ENCODE measurements around the gene PARP9.
A peak's percentile ranks its signal among the peaks of the same experiment; 100 is the strongest.

The PARP9 gene

DNA sequence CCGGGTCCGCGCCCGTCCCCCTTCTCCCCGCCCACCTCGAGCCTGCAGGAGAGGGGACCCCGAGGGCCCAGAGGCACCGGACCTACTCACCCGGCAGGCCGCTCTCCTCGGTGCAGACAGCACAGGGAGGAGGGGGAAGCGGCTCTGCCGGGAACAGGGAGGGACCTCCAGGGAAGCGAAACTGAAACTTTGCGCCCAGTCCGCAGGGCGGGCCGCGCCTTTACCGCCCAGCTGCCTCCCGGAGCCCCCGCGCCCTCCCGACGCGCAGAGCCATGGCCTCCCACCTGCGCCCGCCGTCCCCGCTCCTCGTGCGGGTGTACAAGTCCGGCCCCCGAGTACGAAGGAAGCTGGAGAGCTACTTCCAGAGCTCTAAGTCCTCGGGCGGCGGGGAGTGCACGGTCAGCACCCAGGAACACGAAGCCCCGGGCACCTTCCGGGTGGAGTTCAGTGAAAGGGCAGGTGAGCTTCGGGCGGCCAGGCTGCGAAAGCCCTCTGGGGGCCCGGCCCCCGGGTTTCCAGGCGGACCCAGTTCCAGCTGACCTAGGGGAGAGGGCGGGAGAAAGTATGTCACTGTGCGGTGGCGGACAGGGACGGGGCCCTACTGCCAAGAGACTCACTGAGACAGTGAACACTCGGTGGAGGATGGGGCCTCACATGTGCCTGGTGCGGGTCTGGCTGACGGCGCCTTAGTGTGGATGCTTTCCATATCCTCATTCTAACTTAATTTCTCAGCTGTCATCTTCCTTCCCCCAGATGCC is at the start of gene PARP9, which contains the start of gene DTX3L:
TSS of gene PARP9 (minus strand) at position 146 of the 758 bp plus-strand sequence. CDS start 4,680 bp downstream, outside the sequence.
TSS of gene DTX3L (plus strand) at position 184 of the 758 bp plus-strand sequence. CDS start at position 273, 89 bp downstream.
- peak; percentile 78 for DNase-seq

DNA sequence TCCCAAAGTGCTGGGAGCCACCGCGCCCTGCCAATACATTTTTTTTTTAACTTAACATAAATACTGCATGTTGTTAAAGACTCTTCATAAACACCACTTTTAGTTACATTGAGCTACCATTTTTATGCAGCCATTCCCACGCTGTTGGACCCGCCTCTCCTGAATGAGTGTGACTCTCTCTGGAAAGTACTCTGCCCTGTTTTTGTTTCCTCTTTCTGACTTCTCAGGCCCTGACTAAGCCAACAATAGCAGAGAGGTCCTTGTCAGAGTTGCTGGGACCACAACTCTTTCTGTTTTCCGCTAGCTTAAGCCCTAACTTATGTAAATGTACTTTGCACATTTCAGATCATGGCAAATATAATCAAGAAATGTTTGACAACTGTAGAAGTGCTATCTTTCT is 48.6 kb upstream of the PARP9 start:
- no peak for DNase-seq

DNA sequence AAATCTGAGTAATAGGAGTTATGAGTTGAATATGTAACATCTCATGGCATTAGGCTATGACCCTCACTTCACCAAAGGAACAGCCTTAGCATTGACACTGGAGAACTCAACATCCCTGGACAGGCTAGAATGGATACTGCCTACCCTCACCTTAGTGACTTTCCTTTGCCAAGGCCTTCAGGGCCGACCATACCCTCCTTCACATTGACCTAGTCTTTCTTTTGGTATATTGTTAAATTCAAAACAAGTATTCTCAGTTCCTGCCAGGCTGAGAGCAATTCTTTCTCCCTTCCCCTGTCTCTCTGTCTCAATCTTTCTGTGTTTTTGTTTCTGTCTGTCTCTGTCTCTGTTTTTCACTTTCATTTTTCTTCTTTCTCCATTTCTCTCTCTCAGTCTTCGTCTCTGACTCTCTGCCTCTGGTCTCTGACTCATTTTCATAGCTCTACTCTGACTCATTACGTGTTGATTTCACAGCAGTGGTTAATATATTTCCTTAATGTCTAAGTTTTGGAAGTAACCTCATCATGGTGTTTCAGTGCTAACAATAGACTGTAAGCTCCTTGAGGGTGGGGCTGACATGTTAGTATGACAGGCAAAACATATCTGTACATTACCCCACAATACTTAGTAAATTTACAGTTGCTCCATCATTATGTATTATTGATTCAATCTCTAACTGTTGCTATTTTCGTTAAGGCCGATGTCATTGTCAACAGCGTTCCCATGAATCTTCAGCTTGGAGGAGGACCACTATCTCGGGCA is 45.9 kb upstream of the PARP9 start:
- DNase-seq = no peak

DNA sequence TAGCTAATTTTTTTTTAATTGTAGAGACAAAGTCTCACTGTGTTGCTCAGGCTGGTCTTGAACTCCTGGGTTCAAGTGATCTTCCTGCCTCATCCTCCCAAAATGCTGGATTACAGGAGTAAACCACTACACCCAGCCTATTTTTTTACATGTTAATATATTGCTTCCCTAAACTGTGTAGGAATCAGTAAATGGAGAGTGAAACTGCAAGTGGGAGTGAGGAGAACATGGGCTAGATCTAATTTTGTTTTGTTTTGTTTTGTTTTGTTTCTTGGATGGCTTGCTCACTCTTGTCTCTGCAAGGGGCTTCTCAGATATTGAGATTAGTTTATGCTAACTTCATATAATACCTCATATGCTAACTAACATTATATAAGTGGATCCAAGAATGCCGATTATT is 44.8 kb upstream of the PARP9 start:
- DNase-seq = no peak

DNA sequence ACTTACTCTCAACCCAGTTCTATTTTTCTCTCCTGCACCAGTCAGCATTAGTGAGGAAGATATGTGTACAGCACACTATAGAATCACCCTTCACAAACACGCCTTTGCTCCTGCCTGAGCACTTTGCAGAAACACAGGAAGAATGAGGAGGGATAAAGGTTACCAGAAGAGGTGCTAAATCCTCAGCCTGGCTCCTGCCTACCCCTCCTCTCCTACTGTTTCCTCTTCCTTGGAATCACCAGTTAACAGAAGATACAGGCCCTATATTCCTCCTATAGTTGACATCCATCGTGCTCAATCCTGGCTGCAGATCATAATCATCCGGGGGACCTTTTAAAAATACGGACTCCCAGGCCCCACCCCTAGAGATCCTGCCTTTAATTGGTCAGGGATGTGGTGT is 42.2 kb upstream of the PARP9 start:
- no peak for DNase-seq

DNA sequence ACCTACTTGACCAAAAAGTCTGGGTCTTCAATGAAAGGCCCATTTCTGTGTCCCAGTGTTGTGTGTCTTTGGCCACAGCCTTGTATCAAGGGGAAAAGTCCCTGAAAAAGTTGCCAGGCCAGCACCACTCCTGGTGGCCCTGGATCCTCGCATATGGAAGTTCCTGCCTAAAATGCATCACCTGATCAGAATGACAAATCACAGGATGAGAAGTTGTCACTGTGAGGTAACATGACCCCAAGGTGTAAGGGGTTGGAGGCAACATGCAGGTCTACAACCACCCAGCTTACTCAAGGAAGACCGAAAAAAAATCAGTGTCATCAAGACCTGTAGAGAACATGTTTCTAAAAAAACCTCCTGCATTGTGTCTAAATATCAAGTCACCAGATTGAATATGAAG is 39.0 kb upstream of the PARP9 start:
- DNase-seq = no peak

DNA sequence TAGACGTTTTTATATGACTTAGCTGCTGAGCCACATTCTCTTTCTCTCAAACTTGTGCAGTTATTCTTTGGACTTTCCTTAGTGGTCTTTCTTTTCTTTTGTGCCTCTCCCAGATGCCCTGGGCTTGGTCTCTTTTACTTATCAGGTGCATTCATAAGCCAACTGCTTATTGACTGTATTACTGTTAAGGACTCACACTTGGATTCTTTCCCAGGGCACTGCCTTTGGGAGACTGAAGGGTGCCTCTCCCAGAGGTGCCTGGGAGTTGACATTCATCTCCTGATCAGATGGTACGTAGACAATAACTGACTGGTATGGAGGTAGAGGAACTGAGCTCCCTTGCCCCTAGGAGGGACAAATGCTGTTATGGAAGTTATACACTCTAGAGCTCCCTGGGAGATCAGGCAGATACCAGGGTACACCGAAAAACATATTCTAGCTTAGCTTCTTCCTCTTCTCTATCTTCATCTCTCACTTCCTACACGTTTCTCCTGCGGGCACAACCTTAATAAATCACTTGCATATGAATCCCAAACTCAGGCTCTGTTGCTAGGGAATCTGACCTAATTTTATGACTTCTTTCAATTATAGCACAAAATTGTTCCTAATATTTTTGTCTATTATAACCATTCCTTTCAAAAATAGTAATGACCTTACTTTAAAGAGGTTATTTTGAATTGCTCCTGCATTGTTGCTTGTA is 38.1 kb upstream of the PARP9 start:
- no peak for DNase-seq

DNA sequence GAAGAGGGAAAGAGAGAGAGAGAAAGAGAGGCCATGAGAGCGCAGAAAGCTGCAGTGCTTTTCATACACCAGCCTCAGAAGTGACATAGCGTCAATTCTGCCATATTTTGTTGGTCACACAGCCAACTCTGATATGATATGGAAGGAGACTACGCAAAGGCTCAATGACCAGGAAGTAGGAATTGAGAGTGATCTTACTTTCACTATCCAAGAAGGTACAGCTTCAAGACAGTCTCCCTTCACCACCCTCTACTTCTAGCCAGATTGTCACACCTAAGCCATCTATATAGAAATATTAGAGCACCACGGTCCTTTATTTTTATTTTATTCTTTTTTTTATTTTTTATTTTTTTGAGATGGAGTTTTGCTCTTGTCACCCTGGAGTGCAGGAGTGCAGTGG is 34.5 kb upstream of the PARP9 start:
- DNase-seq = no peak

DNA sequence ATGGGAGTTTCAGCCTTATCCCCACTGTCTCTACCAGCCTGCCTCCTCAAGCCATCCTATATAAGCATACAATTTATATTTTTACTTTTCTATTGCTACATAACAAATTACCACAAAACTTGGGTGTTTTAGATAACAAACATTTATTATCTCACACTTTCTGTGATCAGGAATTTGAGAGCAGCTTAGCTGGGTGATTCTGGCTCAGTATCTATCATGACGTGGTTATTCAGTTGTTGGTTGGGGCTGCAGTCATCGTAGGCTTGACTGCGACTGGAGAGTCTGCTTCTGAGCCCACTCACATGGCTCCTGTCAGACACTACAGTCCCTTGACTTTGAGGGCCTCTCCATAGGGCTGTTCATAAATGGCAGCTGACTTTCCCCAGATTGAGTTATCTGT is 34.1 kb upstream of the PARP9 start:
- no peak for DNase-seq

DNA sequence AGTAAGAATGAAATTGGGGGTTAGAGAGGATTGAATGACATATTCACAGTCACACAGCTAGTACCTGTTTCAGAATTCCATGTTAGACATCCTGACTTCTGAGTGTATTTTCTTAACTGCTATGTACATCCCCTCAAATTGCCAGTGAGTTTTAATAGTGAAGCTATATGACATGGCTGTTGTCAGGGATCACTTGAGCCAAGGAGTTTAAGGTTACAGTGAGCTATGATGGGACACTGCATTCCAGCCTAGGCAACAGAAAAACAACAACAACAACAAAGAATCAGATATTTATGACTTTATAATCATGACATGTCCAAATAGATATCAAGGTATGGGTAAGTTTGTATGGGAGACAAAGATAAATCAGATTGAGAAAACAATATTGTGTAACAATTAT is 29.9 kb upstream of the PARP9 start:
- DNase-seq = no peak

DNA sequence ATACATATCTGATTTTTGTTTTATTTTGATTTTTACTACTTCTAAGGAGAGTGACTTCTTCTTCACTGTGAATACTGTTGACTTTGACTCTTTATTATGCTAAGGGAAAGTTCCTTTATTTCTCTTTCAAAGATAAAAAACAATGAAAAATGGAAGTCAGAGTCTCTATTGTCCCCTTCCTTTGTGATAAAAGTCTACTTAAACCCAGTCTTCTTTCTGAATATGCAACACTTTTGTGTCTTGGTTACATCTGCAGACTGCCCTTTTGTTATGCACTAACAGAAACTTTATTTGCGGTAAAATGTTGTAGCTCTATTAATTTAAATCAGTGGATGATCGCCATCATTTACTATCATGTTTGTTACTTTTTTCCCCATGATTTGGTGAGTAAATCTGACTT is 26.5 kb upstream of the PARP9 start:
- no peak for DNase-seq

DNA sequence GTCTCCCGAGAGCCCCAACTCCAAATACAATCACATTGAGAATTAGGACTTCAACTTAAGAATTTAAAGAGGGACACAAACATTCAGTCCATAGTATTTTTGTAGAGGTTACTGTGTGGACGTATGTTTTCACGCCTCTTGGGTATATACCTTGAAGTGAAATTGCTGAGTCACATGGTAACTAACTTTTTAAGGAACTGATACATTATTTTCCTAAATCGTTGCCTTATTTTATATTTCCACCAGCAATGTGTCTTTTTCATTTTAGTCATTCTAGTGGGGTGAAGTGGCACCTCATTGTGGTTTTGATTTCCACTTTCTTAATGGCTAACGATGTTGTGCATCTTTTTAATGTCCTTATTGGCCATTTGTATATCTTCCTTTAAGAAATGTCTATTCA is 25.2 kb upstream of the PARP9 start:
- DNase-seq = no peak

DNA sequence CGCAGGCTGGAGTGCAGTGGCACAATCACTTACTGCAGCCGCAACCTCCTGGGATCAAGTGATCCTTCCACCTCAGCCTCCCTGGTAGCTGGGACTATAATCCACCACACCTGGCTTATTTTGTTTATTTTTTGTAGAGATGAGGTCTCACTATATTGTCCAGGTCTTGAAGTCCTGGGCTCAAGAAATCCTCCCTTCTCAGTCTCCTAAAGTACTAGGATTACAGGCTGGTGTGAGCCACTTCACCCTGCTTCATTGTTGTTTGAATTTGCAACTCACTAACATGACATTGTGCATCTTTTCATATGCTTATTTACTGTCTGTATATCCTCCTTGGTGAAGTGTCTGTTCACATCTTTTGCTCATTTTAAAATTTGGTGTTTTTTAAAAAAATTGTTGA is 23.5 kb upstream of the PARP9 start:
- no peak for DNase-seq

DNA sequence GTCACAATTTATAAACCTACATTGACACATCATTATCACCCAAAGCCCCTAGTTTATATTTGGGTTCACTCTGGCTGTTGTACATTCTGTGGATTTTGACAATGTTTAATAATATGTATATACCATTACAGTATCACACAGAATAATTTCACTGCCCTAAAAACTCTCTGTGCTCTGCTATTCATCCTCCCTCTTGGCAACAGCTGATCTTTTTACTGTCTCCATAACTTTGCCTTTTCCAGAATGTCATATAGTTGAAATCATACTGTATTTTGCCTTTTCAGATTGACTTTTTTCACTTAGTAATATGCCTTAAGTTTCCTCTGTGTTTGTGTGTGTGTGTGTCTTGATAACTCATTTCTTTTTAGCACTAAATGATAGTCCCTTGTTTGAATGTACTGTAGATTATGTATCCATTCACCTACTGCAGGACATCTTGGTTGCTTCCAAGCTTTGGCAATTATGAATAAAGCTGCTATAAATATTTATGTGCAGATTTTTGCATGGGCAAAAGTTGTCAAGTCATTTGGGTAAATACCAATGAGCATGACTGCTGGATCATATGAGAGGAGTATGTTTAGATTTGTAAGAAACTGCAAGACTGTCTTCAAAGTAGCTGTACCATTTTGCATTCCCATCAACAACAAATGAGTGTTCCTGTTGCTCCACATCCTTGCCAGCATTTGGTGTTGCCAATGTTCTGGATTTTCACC is 22.8 kb upstream of the PARP9 start:
- DNase-seq = no peak

DNA sequence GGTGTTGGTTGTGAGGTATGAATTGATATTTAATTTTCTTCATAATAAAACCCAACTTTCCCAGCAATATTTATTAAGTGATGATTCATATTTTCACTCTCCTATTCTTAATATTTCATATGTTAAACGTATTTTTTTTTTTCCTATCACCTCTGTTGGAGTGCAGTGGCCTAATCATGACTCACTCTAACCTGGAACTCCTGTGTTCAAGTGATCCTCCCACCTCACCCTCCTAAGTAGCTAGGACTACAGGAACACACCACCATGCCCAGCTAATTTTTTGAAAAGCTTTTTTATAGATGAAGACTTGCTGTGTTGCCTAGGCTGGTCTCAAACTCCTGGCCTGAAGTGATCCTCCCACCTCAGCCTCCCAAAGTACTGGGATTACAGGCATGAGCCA is 22.0 kb upstream of the PARP9 start:
- DNase-seq = no peak

DNA sequence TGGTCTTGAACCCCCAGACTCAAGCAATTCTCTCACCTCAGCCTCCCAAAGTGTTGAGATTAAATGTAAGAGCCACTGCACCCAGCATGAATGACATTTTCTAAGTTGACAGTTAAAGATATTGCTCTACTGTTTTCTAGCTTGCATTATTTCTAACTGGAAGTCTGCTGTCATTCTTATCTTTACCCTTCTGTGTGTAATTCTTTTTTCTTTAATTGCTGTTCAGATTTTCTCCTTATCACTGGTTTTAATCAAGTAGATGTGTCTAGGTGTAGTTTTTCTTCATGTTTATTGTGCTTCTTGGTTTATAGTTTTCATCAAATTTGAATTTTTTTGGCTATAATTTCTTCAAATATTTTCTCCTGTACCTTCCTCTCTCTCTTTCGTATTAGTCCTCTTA is 18.3 kb upstream of the PARP9 start:
- DNase-seq = no peak

DNA sequence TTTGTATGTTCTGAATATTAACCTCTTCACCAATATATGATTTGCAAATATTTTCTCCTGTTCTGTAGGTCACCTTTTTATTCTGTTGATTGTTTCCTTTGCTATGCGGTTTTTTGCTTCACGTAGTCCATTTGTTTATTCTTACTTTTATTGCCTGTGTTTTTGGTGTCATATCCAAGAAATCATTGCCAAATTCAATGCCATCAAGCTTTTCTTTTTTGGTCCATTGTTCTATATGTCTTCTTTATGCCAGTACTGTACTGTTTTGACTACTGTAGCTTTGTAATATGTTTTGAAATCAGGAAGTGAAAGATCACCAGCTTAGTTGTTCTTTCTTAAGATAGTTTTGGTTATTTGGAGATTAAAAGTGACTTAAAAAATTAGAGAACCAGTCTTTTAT is 17.5 kb upstream of the PARP9 start:
- DNase-seq = no peak

DNA sequence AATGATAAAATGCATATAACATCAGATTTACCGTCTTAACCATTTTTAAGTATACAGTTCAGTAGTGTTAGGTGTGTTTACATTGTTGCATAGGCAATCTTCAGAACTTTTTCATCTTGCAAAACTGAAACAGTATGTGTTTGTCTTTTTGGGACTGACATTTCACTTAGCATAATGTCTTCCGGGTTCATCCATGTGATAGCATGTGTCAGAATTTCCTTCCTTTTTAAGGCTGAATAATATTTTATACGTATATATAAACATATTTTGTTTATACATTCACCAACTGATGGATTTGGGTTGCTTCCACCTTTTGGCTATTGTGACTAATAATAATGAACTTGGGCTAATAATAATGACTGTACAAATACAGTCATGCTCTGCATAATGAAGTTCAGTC is 16.4 kb upstream of the PARP9 start:
- no peak for DNase-seq

DNA sequence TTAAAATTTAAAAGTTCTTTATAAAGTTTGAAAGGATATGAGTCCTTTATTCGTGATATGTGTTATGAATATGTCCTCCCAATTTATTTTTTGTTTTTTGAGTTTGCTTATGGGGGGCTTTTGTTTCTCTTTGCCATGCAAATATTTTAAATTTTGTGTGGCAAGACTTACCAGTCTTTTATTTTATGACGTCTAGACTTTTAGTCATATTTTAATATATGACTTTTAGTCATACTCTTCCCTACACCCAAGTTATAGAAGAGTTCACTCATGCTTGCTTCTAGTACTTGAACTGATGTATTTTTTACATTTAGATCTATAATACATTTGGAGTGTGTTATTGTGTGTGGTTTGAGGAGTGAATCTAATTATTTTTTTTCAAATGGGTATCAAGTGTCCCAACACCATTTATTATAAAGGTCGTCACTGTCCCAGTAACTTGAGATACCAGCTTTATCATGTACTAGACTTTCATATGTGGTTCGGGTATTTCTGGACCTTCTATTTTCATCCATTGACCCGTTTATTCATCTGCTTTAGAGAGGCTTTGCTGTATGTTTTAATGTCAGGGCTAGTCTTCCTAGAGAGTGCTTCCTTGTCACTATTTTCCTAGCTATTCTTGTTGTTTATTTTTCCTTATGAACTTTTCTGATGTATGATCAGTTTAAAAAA is 14.1 kb upstream of the PARP9 start:
- DNase-seq = no peak

DNA sequence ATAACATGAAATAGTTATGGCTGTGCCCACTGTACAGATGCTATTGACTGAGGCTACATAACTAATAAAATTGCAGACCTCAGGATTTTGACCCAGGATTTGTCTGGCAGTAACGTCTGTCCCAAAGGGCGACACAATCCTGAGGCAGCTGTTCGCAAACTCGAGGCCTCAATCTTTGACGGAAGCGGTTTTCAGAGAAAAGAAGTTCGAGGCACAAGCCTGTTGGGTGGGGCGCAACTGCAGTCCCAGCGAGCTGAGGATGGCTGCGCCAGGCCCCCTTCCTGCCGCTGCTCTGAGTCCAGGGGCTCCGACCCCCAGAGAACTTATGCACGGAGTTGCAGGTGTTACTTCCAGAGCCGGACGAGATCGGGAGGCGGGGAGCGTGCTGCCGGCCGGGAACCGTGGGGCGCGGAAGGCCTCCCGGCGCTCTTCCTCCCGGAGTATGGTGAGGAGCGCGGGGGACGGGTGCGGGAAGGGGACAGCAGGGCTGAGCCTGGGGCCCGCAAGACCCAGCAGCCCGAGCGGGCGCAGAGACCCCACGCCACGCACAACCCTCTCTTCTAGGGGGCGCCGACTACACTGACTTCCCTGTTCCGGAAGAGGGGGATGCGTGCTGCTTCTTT is 13.4 kb upstream of the PARP9 start, which contains the start of gene PARP15:
TSS of gene PARP15 (plus strand) at position 242 of the 623 bp plus-strand sequence. CDS start at position 260, 18 bp downstream.
- DNase-seq = peak; percentile 39

DNA sequence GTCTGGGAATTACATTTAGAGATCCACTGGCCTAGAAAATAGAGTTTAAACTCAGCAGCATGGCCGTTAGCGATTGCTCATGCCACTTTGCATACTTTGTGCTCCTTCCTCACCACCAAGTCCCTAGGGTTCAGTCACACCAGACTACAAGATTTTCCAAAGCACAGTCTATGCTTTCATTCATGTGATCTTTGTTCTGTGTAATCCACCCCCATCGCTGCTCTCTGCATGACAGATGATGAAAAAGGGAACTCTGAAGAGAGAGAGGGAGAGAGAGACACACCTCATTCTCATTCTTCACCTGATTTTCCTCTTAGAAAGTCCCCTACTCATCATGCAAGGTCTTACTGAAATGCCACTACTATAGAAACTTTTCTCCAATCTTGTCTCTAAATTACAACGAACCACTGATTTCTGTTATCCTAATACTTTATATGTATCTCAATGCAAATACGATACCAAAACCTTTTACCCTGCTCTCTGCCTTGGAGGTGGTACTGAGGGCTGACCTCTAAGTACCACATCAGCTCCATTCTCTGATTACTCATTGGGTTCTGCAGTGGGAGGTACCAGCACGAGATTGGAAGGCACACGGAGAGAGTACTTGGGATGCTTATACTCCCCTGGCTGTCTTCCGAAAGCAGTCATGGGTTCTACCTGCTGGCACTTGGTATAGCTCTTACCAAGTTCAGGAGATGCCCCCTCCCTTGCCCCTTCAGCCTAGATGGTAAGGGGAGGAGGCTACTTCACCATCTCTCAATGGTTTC is 12.3 kb upstream of the PARP9 start:
- peak; percentile 63 for DNase-seq

Measured in stimulated activated CD4-positive, alpha-beta T cell treated with anti-CD3 and anti-CD28 coated beads, Interleukin-1b, Interleukin-23, amount 100 ng/mL, for 48 hours (primary cell).